Measurements from ENCODE around the gene OVCA2.

The OVCA2 gene

DNA sequence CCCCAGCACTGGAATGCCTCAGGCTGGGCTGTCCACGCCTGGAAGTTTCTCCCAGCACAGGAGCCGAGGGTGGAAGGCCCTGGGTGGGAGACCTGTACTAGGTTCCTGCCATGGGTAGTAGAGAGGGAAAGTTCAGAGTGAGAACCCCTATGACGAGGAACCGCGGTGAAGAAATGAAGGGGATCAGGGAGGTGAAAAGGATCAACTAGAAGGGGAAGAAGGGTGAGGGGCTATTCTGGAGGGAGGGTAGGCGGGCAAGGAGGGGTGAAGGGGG lies 18.5 kb downstream of the OVCA2 start:
- peaks cover 0 to 26% of the 10 kb centered on the region in 2 experiments; a peak in 1 of 3 replicates for H3K36me3 ChIP-seq (ENCODE audit: control insufficient read depth in 2 of 2, insufficient read depth in 1 of 2, low read length in 2 of 2)

DNA sequence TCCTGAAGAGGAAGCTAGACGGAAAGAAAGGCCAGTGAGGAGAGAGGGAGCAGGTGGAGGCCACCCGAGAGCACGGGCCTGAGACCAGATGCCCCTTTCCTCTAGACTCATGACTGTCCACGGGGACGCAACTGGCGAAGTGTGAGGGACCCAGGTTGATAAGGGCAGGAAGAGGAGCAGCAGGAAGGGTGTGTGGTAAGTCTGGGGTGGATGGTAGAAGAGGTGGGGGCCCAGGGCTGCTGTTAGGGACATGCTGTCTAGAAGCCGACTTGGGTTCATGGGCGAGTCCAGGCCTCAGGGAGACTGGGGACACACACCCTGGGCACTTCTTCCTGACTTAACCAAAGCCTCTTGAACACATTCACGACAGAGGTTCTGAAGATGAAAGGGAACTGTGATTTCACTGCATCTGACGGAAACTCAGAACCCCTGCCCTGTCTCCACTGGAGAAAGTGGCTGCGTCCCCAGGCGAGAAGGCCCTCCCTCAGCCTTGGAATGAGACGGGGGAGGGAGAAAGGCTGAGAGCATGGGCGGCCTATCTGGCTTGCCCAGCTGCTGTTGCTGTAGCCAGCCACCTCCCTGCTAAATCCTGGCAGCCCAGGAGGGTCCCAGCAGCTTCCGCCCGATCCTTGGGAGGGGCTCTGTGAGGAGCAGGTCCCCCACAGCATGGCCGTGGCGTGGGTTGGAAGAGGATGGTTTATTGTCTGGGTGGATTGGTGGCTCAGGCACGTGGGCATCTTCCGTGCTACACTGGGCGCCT lies 19.0 kb downstream of the OVCA2 start:
- CTCF ChIA-PET = interaction anchor here (0.6 kb wide), 1 partner anchor 332 kb away, joined by 3 read pairs; no protein-coding TSS in a partner anchor

More for the DNA sequence above, 18.5 kb downstream of the OVCA2 start:
- Histone ChIP-seq H3K27ac (ENCODE audit: extremely low read depth, low read depth, low read length) (no peak overlapping the region), H3K4me1 (ENCODE audit: control insufficient read depth, insufficient read depth, low read length) (no peaks in the 10 kb centered on the region; the same call in 1 of the 2 replicates), H3K9me3 (ENCODE audit: control insufficient read depth, insufficient read depth, low read depth, low read length) (no peaks in the 10 kb centered on the region), H3K4me3 (ENCODE audit: low read depth, low read length) (no peak overlapping the region)
- TF ChIP-seq ZNF214 (tag by site-specific recombination; IDR thresholded peaks at IDR 0.05; ENCODE audit: borderline replicate concordance) = no peak
- TF ChIP-seq, protein P1, sequence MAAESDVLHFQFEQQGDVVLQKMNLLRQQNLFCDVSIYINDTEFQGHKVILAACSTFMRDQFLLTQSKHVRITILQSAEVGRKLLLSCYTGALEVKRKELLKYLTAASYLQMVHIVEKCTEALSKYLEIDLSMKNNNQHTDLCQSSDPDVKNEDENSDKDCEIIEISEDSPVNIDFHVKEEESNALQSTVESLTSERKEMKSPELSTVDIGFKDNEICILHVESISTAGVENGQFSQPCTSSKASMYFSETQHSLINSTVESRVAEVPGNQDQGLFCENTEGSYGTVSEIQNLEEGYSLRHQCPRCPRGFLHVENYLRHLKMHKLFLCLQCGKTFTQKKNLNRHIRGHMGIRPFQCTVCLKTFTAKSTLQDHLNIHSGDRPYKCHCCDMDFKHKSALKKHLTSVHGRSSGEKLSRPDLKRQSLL (tag by site-specific recombination; IDR thresholded peaks at IDR 0.05) = no peak
- POLR2A ChIA-PET = no interaction called here
- CTCF ChIA-PET = interaction anchor here (3.2 kb wide), 1 partner anchor 185 kb away, joined by 24 read pairs; no protein-coding TSS in a partner anchor

DNA sequence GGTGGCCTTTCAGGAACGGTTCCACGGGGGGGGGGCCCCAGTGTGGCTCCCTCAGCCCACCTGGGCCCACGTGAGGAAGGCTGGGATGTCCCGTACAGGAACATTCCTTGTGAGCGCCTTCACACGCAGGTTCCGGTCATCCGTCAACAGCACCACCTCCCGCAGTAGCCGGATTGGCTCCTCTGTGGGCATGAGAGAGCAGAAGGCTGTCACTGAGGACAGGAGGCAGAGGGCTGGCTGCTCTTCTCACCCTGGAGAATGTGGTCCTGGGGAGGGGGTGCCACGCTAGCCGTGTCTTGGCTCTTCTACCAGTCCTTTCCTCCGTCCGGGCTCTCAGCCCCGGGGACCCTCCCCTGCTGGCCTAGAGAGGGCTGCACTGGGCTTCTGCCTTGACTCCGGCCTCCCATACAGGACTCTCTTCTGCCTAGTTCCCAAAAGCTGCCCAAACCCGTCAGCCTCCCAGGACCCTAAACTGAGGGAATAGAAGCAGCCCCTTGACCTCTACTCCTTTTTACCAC lies 19.7 kb downstream of the OVCA2 start:
- POLR2A ChIA-PET = no interaction called here
- H3K4me1 ChIP-seq (ENCODE audit: control insufficient read depth, insufficient read depth, low read length) = no peaks in the 10 kb centered on the region; the same call in 1 of the 2 replicates
- H3K27ac ChIP-seq (ENCODE audit: extremely low read depth, low read depth, low read length) = no peak overlapping the region
- H3K4me3 ChIP-seq (ENCODE audit: low read depth, low read length) = no peak overlapping the region
- H3K36me3 ChIP-seq (ENCODE audit: control insufficient read depth in 2 of 2, insufficient read depth in 1 of 2, low read length in 2 of 2) = peaks cover 0 to 35% of the 10 kb centered on the region in 2 experiments; a peak in 1 of 3 replicates
- CTCF ChIA-PET = interaction anchor here (0.5 to 0.6 kb wide), 2 partner anchors 60 to 332 kb away, joined by 3 read pairs; no protein-coding TSS in a partner anchor
- TF ChIP-seq GLIS2 (tag by site-specific recombination; IDR thresholded peaks at IDR 0.05) = 0 out of 2 replicates have a peak, but pooled peaks have one; percentile 22
- TF ChIP-seq, protein P2, sequence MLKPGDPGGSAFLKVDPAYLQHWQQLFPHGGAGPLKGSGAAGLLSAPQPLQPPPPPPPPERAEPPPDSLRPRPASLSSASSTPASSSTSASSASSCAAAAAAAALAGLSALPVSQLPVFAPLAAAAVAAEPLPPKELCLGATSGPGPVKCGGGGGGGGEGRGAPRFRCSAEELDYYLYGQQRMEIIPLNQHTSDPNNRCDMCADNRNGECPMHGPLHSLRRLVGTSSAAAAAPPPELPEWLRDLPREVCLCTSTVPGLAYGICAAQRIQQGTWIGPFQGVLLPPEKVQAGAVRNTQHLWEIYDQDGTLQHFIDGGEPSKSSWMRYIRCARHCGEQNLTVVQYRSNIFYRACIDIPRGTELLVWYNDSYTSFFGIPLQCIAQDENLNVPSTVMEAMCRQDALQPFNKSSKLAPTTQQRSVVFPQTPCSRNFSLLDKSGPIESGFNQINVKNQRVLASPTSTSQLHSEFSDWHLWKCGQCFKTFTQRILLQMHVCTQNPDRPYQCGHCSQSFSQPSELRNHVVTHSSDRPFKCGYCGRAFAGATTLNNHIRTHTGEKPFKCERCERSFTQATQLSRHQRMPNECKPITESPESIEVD (tag by site-specific recombination; IDR thresholded peaks at IDR 0.05) = no peak
- no peaks in the 10 kb centered on the region for H3K9me3 ChIP-seq (ENCODE audit: control insufficient read depth, insufficient read depth, low read depth, low read length)

More for the DNA sequence above, 19.0 kb downstream of the OVCA2 start:
- H3K27ac ChIP-seq (ENCODE audit: extremely low read depth, low read depth, low read length) = no peak overlapping the region
- POLR2A ChIA-PET = no interaction called here
- H3K4me3 ChIP-seq (ENCODE audit: low read depth, low read length) = no peak overlapping the region
- H3K36me3 ChIP-seq (ENCODE audit: control insufficient read depth in 2 of 2, insufficient read depth in 1 of 2, low read length in 2 of 2) = peaks cover 0 to 29% of the 10 kb centered on the region in 2 experiments; a peak in 1 of 3 replicates
- no peaks in the 10 kb centered on the region for H3K9me3 ChIP-seq (ENCODE audit: control insufficient read depth, insufficient read depth, low read depth, low read length)
- H3K4me1 ChIP-seq (ENCODE audit: control insufficient read depth, insufficient read depth, low read length) = no peaks in the 10 kb centered on the region; the same call in 1 of the 2 replicates
- TF ChIP-seq ZNF19 (tag by site-specific recombination; IDR thresholded peaks at IDR 0.05; ENCODE audit: low read depth) = no peak
- 0 out of 2 replicates have a peak, but pooled peaks have one; percentile 31 for TF ChIP-seq PRDM1 (tag by site-specific recombination; IDR thresholded peaks at IDR 0.05)

DNA sequence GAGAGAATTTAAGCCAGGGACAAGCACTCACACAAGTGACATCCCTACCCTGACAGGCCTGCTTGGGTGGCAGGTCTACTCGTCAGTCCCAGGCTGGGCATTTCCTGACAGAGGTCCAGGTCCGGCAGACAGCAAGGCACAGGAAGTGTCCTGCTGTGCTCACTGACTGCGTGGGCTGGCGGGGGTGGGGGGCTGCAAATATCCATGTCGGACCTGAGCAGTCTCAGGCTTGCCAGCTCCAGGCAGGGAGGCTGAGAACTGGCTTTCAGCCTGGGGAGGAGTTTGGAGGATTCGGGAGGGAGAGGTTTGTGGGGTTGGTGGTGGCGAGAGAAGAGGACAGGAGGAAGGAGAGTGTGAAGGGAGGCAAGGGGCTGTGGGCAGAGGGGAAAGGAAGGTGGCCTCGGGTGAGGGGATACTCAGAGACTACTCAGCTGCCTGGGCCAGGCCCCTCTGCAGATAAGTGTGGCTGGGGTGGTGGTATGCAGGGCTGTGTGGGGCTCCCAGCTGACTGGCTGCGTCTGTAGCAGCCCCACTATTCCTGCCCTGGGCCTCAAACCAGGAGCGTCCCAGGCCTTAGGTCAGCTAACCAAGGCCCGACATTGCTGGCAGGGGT lies 20.9 kb downstream of the OVCA2 start:
- Histone ChIP-seq H3K4me3 (ENCODE audit: low read depth, low read length) (no peak overlapping the region), H3K36me3 (ENCODE audit: control insufficient read depth in 2 of 2, insufficient read depth in 1 of 2, low read length in 2 of 2) (peaks cover 0 to 47% of the 10 kb centered on the region in 2 experiments; a peak in 1 of 3 replicates), H3K9me3 (ENCODE audit: control insufficient read depth, insufficient read depth, low read depth, low read length) (no peaks in the 10 kb centered on the region), H3K4me1 (ENCODE audit: control insufficient read depth, insufficient read depth, low read length) (no peaks in the 10 kb centered on the region; the same call in 1 of the 2 replicates), H3K27ac (ENCODE audit: extremely low read depth, low read depth, low read length) (no peak overlapping the region)
- CTCF ChIA-PET = interaction anchor here (0.6 to 4.0 kb wide), 3 partner anchors 8 to 387 kb away, joined by 3 to 27 read pairs (median 3); partner anchors contain the start of gene HIC1
- POLR2A ChIA-PET = no interaction called here
- TF ChIP-seq ZNF510 (tag by site-specific recombination; IDR thresholded peaks at IDR 0.05; ENCODE audit: insufficient replicate concordance) (no peak), ZNF843 (tag by site-specific recombination; IDR thresholded peaks at IDR 0.05) (no peak), ZNF600 (tag by site-specific recombination; IDR thresholded peaks at IDR 0.05) (peak; percentile 48; the same call in 1 of the 2 replicates), ZFHX2 (tag by site-specific recombination; conservative IDR thresholded peaks at IDR 0.05) (peak; percentile 82), ZNF223 (tag by site-specific recombination; IDR thresholded peaks at IDR 0.05) (no peak), ZNF571 (tag by site-specific recombination; IDR thresholded peaks at IDR 0.05) (no peak), EGR2 (tag by site-specific recombination; IDR thresholded peaks at IDR 0.05; ENCODE audit: low read depth) (peak; percentile 55; the same call in 1 of the 2 replicates), KLF16 (tag by site-specific recombination; IDR thresholded peaks at IDR 0.05) (no peak), ZIC2 (tag by site-specific recombination; IDR thresholded peaks at IDR 0.05) (peak; percentile 80), ZNF202 (tag by site-specific recombination; IDR thresholded peaks at IDR 0.05; ENCODE audit: borderline replicate concordance) (no peak)
- TF ChIP-seq, protein P3, sequence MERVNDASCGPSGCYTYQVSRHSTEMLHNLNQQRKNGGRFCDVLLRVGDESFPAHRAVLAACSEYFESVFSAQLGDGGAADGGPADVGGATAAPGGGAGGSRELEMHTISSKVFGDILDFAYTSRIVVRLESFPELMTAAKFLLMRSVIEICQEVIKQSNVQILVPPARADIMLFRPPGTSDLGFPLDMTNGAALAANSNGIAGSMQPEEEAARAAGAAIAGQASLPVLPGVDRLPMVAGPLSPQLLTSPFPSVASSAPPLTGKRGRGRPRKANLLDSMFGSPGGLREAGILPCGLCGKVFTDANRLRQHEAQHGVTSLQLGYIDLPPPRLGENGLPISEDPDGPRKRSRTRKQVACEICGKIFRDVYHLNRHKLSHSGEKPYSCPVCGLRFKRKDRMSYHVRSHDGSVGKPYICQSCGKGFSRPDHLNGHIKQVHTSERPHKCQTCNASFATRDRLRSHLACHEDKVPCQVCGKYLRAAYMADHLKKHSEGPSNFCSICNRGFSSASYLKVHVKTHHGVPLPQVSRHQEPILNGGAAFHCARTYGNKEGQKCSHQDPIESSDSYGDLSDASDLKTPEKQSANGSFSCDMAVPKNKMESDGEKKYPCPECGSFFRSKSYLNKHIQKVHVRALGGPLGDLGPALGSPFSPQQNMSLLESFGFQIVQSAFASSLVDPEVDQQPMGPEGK (tag by site-specific recombination; IDR thresholded peaks at IDR 0.05) = peak; percentile 72
